GM19239 (cell line): Measurements from ENCODE around the gene NPAS2.

Experiments used
- DNase-seq: peaks from one replicate; pipeline ENCODE4 v3.0.0; 2011; ENCODE audit warnings: low spot score; ENCODE audit not compliant: insufficient read length
- FAIRE-seq: peaks from 2 replicates; lab custom pipeline; 2011; peaks lifted over from hg19 to GRCh38; lab: Jason Lieb, UNC

NPAS2 gene

DNA sequence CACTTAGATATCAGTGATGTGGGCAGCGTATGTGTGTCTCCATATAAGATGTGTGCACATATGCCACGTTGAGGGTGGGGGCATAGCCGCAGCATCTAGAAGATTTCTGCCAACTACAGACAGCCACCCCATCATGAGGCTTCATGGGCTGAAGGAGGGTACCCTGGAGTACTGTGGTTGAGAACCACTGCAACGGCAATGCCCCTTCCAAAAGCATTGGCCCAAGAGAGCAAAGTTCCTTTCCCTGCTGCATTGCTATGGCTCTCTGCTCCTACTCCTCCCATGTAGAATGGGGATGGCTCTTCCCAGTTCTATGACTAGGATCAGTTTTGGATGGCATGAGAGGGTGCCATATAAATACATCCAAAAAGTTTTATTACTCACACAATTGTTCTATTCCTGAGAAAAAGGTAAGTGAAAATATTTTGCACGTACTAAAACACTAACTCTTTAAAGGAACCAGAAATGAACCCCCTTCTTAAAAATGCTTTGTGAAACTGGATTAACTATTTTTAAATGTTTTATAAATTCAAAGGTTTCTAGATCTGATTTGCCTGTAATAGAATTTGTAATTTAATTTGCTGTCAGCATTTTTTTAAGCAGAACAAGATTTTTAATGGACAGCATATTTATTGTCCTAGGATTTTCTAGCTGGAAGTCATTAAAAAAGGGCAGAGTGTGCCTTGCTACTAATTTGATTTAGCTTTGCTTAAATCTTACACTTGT is 177.7 kb downstream of the NPAS2 start:
- DNase-seq (no peak), FAIRE-seq (no peak)

DNA sequence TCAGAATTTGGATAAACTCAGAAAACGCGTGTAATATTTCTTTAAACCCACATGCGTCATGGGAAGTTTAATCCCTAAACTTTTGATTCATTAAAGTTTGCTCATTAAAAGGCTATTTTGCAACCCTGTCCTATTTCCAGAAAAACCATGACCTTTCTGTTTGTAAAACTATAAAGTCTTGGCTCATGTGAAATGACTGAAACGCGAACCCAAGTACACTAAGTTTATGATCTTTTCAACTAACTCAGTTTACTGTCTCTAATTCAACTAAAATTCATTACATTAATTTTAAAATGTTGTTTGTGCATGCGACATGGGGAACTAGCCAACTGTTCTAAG is 178.3 kb downstream of the NPAS2 start:
- no peak for DNase-seq
- no peak for FAIRE-seq

DNA sequence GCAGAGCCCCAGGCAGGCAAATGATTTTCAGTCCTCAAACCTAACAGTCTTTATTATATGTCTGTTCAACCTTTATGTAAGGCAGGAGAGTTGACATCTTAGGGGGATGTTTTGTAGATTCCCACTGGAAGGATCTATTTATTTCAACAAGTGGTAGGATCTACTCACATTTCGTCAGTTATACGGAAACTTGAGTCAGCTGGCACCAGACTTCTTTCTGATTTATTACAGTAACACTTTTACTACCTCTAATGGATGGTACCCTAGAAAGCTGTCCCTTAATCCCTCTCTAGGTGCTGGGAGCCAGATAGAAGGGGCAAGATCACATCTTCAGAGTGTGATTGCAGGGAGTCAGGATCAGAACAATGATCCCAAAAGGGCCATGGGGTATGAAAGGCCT is 180.1 kb downstream of the NPAS2 start:
- no peak for FAIRE-seq
- no peak for DNase-seq

DNA sequence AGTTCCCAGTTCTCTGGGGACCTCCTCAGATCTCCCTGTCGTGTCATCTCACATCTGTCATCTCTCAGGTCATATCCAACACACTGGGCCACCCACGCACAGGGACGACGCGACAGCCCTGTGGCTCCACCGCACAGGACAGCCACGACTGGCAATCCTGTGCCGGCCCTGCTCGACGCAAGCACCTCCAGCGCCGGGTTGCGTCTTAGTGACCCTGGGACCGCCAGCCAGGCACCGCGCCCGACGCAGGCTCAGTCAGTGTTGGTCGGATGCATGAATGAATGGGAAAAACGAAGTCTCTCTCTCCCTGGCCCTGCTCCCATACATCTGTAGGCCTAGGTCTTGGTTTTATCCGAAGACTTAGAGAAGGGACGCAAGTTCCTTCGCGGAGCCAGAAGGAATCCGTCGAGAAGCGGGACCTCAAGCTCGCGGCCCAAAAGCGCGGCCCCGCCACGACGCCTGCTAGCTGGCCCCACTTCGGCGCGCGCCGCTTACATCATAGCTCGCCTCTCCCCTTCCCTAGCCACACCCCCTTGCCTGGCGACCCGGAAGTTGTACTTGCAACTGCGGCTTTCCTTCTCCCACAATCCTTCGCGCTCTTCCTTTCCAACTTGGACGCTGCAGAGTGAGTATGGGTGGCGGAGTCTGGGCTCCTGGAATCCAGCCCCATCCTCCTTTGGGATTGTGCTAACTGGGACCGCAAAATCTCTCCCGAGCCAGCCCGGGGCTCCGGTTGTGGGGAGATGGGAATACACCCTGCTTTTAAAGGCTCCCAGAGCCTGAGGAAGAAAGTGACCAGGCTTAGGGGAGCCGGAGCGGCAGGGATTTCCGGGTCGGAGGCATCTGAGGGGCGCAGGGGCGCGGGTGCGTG is 182.0 kb downstream of the NPAS2 start, which contains the start of gene RPL31:
TSS of gene RPL31 (plus strand) at position 599 of the 871 bp plus-strand sequence. CDS start 413 bp downstream, outside the sequence.
- peak; percentile 86 for FAIRE-seq
- peak; percentile 98 for DNase-seq

DNA sequence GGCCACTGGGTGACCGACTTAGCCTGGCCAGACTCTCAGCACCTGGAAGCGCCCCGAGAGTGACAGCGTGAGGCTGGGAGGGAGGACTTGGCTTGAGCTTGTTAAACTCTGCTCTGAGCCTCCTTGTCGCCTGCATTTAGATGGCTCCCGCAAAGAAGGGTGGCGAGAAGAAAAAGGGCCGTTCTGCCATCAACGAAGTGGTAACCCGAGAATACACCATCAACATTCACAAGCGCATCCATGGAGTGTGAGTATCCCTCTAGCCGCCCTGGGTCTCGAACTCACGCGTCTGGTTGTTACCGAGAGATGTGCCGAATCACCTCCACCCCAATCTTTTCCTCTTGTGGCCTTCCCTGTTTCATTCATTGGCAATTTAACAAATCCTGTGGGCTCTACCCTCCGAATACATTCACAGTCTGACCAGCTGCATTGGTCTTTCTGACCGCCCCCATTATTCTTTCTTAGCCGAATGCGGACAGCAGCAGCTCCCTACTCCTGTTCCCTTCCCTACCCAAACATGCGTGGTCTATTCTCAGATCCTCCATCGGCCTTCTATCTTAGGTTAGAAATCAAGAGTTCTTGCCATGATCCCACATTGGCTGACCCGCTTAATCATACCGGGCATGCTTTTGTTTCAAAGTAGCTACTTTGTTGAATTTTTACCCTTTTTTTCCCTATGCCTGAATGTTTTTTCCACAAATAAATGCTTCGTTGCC is 182.8 kb downstream of the NPAS2 start:
- FAIRE-seq = peak; percentile 42
- no peak for DNase-seq

DNA sequence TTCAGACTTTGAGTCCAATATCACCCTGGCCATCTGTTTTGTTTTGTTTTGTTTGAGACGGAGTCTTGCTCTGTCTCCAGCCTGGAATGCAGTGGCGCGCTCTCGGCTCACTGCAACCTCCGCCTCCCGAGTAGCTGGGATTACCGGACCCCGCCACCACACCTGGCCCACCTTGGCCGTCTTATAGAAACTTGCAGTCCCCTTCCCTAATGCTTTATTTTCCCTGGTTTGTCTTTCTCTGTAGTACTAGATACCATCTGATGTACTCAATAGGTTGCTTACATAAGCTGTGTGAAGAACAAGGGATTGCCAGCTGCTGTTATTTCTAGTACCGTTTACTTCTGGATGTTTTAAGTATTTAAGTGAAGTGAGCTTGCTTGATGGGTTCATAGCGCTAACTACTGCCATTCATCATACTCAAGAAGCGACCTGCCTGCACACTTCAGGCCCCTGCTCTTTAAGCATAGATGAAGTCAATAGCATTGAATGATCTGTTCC is 183.4 kb downstream of the NPAS2 start:
- DNase-seq (no peak), FAIRE-seq (no peak)

DNA sequence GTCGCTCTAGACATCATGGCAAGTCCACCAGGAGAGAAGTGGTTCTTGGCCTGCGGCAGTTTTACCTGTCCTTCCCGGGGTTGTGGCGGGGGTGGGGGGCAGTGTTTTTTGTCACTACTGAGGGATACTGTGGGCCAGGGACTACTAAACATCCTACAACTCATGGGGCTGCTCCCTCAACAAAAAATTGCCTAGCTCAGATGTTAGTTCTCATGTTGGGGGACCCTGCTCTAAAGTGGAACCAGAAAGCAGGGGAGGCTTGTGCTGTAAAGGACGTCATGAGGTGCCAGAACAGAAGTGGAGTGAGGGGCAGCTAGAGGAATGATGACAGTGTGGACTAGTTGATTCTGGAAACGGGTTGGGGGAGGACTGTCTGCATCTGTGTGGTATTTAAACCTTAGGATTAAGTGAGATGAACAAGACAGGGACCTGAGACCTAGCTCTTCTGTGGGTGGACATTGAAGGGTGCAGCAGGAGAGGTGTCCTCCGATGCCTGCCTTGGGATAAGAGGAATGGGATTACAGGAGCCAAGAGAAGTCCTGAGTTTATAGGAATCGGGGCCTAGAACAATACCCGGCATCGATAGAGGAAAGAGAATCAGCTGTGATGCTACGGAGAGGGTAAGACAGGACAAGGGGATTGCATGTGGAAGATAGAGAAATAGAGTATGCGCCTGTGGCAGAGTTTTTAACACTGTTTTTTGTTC is 184.8 kb downstream of the NPAS2 start:
- FAIRE-seq (no peak), DNase-seq (no peak)

DNA sequence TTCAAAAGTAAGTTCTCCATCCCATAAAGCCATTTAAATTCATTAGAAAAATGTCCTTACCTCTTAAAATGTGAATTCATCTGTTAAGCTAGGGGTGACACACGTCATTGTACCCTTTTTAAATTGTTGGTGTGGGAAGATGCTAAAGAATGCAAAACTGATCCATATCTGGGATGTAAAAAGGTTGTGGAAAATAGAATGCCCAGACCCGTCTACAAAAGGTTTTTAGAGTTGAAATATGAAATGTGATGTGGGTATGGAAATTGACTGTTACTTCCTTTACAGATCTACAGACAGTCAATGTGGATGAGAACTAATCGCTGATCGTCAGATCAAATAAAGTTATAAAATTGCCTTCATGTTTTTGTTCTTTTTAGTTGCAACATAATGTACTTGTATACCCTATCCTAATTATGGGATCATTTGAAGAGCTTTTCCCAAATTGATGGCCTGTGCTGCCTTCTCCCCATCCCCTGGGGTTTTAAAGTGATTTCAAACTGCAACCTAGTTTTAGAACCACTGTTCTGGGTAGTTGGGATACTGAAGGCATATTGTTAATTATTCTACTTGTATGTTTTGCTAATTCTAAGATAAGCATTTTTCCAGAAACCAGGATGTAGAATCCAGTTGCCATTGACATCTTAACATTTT is 186.3 kb downstream of the NPAS2 start:
- DNase-seq (no peak), FAIRE-seq (no peak)

DNA sequence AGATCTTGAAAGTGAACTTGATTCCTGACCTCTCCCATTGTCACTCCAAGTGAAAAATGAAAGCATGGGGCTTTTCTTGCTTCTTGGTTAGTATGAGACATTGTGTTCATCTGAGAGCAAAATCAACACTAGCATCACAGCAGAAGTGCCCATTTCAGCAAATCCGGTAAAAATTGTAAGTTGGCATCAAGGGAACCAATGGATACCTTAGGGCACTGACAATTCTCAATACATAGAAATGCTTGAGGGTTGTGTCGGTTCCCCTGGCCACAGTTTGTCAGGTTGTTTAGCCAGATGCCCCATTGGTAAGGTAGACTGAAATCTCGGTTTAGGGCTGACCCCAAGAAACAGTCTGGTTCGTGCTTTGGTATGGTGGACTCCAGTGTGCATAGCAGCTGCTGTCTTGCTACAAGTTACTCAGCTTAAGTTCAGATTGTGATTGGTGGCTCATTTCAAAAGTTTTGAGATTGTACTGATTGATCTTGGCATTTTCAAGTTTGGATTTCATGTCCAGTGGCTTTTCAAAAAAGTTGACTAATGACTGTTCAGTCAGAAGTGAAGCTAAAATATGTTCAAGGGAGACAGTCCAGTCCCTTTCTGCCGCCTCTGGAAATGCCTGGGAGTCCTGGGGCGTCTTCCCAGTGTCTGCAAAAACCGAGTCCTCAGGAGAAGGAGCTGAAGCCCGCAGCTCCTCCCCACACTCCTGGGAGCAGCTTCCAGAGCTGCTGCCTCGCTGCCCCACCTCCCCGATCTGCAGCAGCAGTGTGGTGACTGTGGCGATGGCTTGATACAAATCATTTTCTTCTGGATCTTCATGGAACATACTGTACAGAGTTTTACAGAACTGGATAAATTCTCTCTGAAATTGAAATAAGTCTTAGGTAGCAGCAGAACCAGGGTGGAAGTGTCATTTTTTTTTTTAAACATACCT is 187.7 kb downstream of the NPAS2 start:
- FAIRE-seq = no peak
- no peak for DNase-seq

DNA sequence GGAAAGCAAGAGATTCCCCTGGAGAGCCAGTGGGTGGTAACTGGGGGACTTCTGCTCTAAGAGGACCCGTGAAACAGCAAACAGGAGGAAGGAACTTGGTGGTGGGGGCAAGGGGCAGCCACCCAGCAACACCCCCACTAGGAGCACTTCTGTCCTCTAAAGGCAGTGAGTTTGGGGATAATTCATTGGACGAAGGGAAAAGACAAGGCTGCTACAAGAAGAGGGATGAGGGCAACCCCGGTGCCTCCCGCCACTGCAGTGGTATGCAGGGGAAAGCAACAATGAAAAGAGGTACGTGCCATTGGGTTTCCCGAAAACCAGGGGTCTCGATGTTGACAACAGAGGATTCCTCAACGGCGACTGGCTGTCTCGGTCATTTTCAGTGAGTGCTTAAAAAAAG is 191.2 kb downstream of the NPAS2 start:
- FAIRE-seq = no peak
- no peak for DNase-seq

DNA sequence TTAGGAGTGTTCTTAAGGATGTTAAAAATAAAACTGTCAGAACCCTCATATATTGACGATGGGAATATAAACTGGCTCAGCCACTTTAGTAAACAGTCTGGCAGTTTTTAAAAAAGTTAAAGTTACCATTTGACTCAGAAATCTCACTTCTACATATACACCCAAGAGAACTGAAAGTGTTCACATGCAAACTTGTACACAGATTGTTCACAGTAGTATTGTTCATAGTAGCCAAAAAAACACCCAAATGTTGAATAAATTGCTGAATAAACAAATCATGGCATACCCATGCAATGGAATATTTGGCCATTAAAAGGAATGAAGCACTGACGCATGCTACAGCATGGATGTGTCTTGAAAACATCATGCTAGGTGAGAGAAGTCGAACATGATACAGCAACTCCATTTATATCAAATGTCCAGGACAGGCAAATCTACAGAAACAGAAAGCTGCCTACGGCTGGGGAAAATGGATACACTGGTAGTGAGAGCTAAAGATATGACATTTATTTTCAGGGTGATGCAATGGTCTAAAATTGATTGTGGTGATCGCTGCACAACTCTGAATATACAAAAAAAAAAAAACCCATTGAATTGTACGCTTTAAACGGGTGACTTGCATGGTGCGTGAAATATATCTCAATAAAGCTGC is 192.2 kb downstream of the NPAS2 start:
- FAIRE-seq (no peak), DNase-seq (no peak)

DNA sequence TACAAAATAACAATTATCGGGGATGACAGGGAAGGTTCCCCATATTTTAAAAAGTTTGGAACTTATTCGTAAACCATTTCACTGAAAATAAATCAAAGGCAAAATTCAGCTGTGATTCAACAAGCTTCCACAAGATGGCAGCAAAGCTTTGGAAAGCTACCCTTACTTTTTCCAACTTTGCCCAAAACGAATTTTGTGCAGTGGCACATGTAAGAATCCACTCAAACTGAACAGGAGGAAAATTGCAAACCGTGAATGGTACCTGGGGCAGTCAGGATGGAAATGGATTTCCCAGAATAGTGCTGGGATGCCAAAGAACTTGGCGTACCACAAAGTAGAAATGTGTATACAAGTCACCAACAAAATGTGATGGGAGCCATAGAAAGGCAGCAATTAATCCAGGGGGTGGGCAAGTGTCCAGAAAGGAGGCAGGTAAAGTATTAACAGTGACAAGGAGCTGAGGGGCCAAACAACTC is 192.8 kb downstream of the NPAS2 start:
- DNase-seq (no peak), FAIRE-seq (peak; percentile 82)

DNA sequence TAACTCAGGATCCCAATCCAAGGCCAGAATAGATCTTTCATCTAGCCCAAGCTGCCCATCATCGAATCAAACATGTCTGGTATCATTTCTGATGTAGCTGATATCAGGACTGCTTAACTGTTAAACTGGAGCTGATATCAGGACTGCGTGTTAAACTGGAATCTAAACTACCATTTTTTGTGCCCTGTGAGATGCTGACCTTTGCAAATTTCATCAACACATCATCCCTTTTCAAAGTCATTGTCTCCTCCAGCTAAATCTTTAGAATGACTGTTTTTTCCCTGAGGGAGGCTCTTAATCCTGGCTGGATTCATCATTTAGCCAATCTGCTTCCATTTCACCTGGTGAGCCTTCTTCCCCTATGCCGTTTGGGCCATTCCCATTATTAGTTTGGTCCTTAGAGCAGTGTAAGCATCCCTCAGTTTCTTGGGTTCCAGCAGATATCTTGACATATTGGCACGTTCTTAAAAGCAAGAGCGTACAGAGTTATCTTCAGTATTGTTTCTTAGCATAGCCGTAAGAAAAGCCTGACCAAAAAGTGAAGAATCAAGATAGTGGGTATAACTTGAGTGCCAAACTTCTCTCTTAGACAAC is 194.4 kb downstream of the NPAS2 start:
- FAIRE-seq (no peak), DNase-seq (no peak)

DNA sequence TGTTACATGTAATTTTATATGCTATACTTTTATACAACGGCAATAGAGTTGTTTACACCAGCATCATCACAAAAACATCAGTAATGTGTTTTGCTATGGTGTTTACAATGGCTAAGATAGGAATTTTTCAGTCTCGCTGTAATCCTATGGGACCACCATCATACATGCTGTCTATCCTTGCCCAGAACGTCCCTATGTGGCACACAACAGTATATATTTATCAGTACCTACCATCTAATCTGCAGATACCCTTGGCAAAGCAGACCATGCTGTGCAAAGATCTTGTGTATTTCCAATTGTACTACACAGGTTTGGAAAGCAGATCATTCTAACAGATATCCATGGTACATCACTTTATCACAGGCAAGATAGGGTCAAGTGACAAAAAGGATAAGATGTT is 197.4 kb downstream of the NPAS2 start:
- no peak for FAIRE-seq
- no peak for DNase-seq

DNA sequence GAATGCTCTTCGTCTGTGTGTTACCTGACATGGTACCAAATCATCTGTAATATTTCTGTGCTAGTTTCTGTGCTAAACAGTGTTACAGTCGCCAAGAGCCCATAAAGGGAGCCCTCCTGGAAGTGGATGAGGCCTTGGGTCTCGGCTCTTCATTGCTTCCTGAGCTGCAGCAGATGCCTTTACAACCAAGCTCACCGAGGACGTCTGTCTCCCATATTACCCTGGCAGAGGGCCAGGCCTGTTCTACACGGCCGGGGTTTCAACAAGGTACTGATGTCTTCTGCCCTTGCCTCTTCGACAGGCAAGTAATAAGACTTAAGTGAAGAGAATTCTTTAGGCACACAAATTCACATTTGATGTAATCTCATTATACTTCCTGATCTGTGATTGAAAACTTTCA is 199.0 kb downstream of the NPAS2 start:
- FAIRE-seq (no peak), DNase-seq (no peak)

DNA sequence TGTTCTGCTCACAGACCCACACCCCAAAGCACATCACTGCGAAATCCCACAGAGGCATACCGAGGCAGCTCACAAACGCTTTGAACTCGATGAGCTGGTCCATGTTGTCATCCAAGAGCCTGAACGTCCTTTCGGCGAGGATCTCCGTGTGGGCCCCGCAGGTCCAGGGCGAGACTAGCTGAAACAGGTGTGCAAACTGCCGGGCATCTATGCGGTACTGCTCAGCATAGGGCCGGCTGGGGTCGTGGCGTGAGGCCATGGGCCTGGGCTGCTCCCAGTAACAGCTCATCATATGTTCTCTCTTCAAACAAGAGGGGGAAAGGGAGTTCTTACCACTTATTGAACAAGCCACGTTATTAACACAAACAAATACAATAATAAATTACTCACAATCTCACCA is 202.3 kb downstream of the NPAS2 start:
- DNase-seq = no peak

DNA sequence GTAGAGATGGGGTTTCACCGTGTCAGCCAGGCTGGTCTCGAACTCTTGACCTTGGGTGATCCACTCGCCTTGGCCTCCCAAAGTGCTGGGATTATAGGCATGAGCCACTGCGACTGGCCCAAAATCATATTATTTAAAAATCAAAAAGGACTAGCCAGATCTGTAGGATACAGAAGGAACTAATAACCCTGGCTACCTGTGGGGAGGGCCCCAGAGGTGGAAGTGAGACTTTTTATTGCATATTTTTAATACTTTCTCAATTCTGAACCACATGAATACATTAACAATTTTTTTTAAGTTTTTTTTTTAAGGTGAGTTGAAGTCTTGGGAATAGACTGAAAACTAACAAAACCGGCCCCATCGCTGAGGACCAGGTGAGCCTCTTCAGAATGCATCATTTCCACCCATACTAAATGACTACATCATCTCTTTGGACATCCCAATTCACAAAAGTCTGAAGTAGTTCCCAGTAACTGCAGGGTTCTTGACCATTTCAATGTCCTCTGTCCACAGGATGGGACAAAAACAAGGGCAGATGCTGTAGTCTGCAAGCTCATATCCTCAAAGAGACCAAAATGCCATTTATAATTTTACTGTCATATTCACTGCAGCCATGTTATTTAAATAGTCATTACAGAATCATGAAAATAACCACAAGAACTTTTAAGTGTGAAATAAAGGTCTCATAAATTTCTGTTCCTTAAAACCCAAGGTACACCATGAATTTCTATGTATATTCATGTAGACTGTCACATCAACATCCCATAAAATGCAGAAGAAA is 203.6 kb downstream of the NPAS2 start:
- FAIRE-seq = no peak
- DNase-seq = no peak

More for the DNA sequence above, 202.3 kb downstream of the NPAS2 start:
- no peak for FAIRE-seq
